Peyer's patch (tissue), 4 donors: ENCODE measurements around the gene CA7.

Source experiments
- POLR2A ChIP-seq, 2 donors: fragments of 450-650 bp; IDR thresholded peaks; one replicate each; pipeline ENCODE4 v1.5.1; 2017; ENCODE audit warnings: antibody characterized with exemption in 2 of 2, mild to moderate bottlenecking in 2 of 2, moderate library complexity in 2 of 2
- TF ChIP-seq, protein P1 (sequence below), 6 experiments: fragments of 450-650 bp in 4 of 6; fragments of 200-600 bp in 2 of 6; sonication (generic) in 1 of 6; IDR thresholded peaks; one replicate each; pipeline ENCODE4 v1.5.1; 2017 to 2019; ENCODE audit warnings: antibody characterized with exemption in 6 of 6, mild to moderate bottlenecking in 3 of 6, moderate library complexity in 1 of 6

DNA sequence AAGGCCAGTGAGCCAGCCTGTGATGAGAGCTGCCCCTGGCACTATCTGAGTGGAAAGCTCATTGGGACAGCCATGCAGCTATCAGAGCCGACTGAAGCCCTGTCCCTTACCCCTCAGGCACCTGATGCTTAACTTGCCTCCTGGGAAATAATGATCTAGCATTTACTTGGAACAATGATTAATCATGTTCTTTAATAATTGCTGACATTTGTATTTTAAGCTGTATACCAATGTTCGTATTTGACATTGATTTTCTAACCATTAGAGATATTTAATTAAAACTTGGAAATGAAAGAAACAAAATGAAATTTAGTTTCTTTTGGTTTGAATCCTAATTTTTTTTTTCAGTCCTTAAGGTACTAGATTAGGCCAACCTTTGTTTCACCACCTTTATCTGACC lies 46.6 kb downstream of the CA7 start:
- TF ChIP-seq, protein P1, sequence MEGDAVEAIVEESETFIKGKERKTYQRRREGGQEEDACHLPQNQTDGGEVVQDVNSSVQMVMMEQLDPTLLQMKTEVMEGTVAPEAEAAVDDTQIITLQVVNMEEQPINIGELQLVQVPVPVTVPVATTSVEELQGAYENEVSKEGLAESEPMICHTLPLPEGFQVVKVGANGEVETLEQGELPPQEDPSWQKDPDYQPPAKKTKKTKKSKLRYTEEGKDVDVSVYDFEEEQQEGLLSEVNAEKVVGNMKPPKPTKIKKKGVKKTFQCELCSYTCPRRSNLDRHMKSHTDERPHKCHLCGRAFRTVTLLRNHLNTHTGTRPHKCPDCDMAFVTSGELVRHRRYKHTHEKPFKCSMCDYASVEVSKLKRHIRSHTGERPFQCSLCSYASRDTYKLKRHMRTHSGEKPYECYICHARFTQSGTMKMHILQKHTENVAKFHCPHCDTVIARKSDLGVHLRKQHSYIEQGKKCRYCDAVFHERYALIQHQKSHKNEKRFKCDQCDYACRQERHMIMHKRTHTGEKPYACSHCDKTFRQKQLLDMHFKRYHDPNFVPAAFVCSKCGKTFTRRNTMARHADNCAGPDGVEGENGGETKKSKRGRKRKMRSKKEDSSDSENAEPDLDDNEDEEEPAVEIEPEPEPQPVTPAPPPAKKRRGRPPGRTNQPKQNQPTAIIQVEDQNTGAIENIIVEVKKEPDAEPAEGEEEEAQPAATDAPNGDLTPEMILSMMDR (IDR thresholded peaks at IDR 0.05) = no peak
- TF ChIP-seq POLR2A (IDR thresholded peaks at IDR 0.05) = no peak
